WTC11 (cell line): ENCODE results near the gene BET1. TPM values are rescaled to one million over a fixed set of nuclear protein-coding genes. Genes with fewer than 3 reads are reported as not detected.

ENCODE experiments used
- ATAC-seq: fragments of 200-7000 bp; cut with Tn5 transposase; 2 replicates; pipeline ENCODE4 v1.10.0; 2021; ENCODE audit warnings: mild to moderate bottlenecking, moderate library complexity
- CTCF ChIA-PET: fragments of 300-600 bp; sonication (Branson Sonifier 250); formaldehyde crosslinking; loops from one replicate; lab custom pipeline; 2021; ENCODE audit warnings: antibody characterized with exemption; lab: Charles Lee
- POLR2A ChIA-PET: fragments of 350-600 bp; sonication (Branson Sonifier 250); formaldehyde crosslinking; loops from one replicate; lab custom pipeline; 2021; ENCODE audit warnings: antibody characterized with exemption; lab: Charles Lee
- DNase-seq: peaks from one replicate; pipeline ENCODE4 v3.0.0; 2021; ENCODE audit warnings: low spot score
- H3K27ac Mint-ChIP-seq: 2 replicates; pipeline ENCODE4 v1.8.0; 2021; ENCODE audit warnings: mixed read lengths
- H3K27me3 Mint-ChIP-seq: 2 replicates; pipeline ENCODE4 v1.8.0; 2021; ENCODE audit warnings: low read depth, mild to moderate bottlenecking, moderate library complexity, mixed read lengths
- H3K36me3 Mint-ChIP-seq: 2 replicates; pipeline ENCODE4 v1.8.0; 2021; ENCODE audit warnings: mixed read lengths
- H3K4me1 Mint-ChIP-seq: 2 replicates; pipeline ENCODE4 v1.8.0; 2022; ENCODE audit warnings: mixed read lengths
- H3K4me3 Mint-ChIP-seq: 2 replicates; pipeline ENCODE4 v1.8.0; 2021; ENCODE audit warnings: mild to moderate bottlenecking, moderate library complexity, mixed read lengths
- H3K9me3 Mint-ChIP-seq: 2 replicates; pipeline ENCODE4 v1.8.0; 2021; ENCODE audit warnings: mixed read lengths
- CREB1 ChIP-seq: sonication (generic); formaldehyde crosslinking; IDR thresholded peaks from 2 replicates; pipeline ENCODE4 v1.8.0; 2023; ENCODE audit warnings: mild to moderate bottlenecking, missing genetic modification reagents
- ESRRA ChIP-seq: sonication (generic); formaldehyde crosslinking; IDR thresholded peaks from 2 replicates; pipeline ENCODE4 v1.8.1; 2022; ENCODE audit warnings: mild to moderate bottlenecking, missing genetic modification reagents, borderline replicate concordance
- FOXK1 ChIP-seq: sonication (generic); formaldehyde crosslinking; IDR thresholded peaks from 2 replicates; pipeline ENCODE4 v1.8.0; 2022; ENCODE audit warnings: mild to moderate bottlenecking, moderate library complexity, missing genetic modification reagents
- FOXP1 ChIP-seq: sonication (generic); formaldehyde crosslinking; IDR thresholded peaks from 2 replicates; pipeline ENCODE4 v1.8.0; 2022; ENCODE audit warnings: missing genetic modification reagents, mild to moderate bottlenecking, moderate library complexity, borderline replicate concordance
- GRHL2 ChIP-seq: fragments of 250-450 bp; sonication (Bioruptor Pico); IDR thresholded peaks from 2 replicates; pipeline ENCODE4 v1.8.0; 2022; ENCODE audit warnings: mild to moderate bottlenecking, moderate library complexity; ENCODE audit not compliant: insufficient replicate concordance, severe bottlenecking
- JAZF1 ChIP-seq: fragments of 250-450 bp; sonication (Bioruptor Pico); IDR thresholded peaks from 2 replicates; pipeline ENCODE4 v1.9.0; 2021; ENCODE audit warnings: moderate library complexity, mild to moderate bottlenecking, inconsistent platforms
- JUN ChIP-seq: sonication (generic); formaldehyde crosslinking; IDR thresholded peaks from 2 replicates; pipeline ENCODE4 v1.8.0; 2023; ENCODE audit warnings: mild to moderate bottlenecking, missing genetic modification reagents
- NFATC4 ChIP-seq: fragments of 250-450 bp; sonication (Bioruptor Pico); IDR thresholded peaks from 2 replicates; pipeline ENCODE4 v1.9.0; 2021; ENCODE audit warnings: mild to moderate bottlenecking
- PRRX2 ChIP-seq: fragments of 250-450 bp; sonication (Bioruptor Pico); IDR thresholded peaks from 2 replicates; pipeline ENCODE4 v1.8.0; 2021; ENCODE audit warnings: mild to moderate bottlenecking
- SMAD3 ChIP-seq: sonication (generic); formaldehyde crosslinking; IDR thresholded peaks from 2 replicates; pipeline ENCODE4 v1.8.0; 2022; ENCODE audit warnings: missing genetic modification reagents, mild to moderate bottlenecking, borderline replicate concordance
- TEAD1 ChIP-seq: sonication (generic); formaldehyde crosslinking; IDR thresholded peaks from 2 replicates; pipeline ENCODE4 v1.8.0; 2022; ENCODE audit warnings: mild to moderate bottlenecking, missing genetic modification reagents
- ZNF138 ChIP-seq: sonication (generic); formaldehyde crosslinking; conservative IDR thresholded peaks from 2 replicates; pipeline ENCODE4 v1.8.1; 2022; ENCODE audit warnings: mild to moderate bottlenecking, moderate library complexity, missing genetic modification reagents
- ZNF232 ChIP-seq: sonication (generic); formaldehyde crosslinking; IDR thresholded peaks from 2 replicates; pipeline ENCODE4 v1.8.0; 2022; ENCODE audit warnings: mild to moderate bottlenecking, missing genetic modification reagents
- ZNF317 ChIP-seq: sonication (generic); formaldehyde crosslinking; IDR thresholded peaks from 2 replicates; pipeline ENCODE4 v1.8.1; 2023; ENCODE audit warnings: low read depth, mild to moderate bottlenecking, moderate library complexity, missing genetic modification reagents, borderline replicate concordance
- total RNA-seq: library from RNA; stranded (reverse); gene quantifications from 3 replicates; pipeline ENCODE4 v1.2.3, GENCODE V29; 2021
- TF ChIP-seq, protein P1 (sequence below): sonication (generic); formaldehyde crosslinking; IDR thresholded peaks from 2 replicates; pipeline ENCODE4 v1.8.1; 2023; ENCODE audit warnings: mild to moderate bottlenecking, missing genetic modification reagents, moderate library complexity
- TF ChIP-seq, protein P2 (sequence below): fragments of 250-450 bp; sonication (Bioruptor Pico); IDR thresholded peaks from 2 replicates; pipeline ENCODE4 v1.8.0; 2021; ENCODE audit warnings: mild to moderate bottlenecking
- TF ChIP-seq, protein P3 (sequence below): sonication (generic); formaldehyde crosslinking; IDR thresholded peaks from 2 replicates; pipeline ENCODE4 v1.8.1; 2023; ENCODE audit warnings: mild to moderate bottlenecking, missing genetic modification reagents, borderline replicate concordance
- TF ChIP-seq, protein P4 (sequence below): sonication (generic); formaldehyde crosslinking; IDR thresholded peaks from 2 replicates; pipeline ENCODE4 v1.8.1; 2023; ENCODE audit warnings: mild to moderate bottlenecking, missing genetic modification reagents
- TF ChIP-seq, protein P5 (sequence below): sonication (generic); formaldehyde crosslinking; IDR thresholded peaks from 2 replicates; pipeline ENCODE4 v1.8.0; 2022; ENCODE audit warnings: mild to moderate bottlenecking, missing genetic modification reagents
- TF ChIP-seq, protein P6 (sequence below): sonication (generic); formaldehyde crosslinking; IDR thresholded peaks from 2 replicates; pipeline ENCODE4 v1.8.0; 2023; ENCODE audit warnings: mild to moderate bottlenecking, missing genetic modification reagents
- TF ChIP-seq, protein P7 (sequence below): sonication (generic); formaldehyde crosslinking; IDR thresholded peaks from 2 replicates; pipeline ENCODE4 v1.8.1; 2022; ENCODE audit warnings: mild to moderate bottlenecking, missing genetic modification reagents, moderate library complexity, borderline replicate concordance

BET1 gene
- total RNA-seq, 1 experiment from 2014 or later, result 26.7 TPM

DNA sequence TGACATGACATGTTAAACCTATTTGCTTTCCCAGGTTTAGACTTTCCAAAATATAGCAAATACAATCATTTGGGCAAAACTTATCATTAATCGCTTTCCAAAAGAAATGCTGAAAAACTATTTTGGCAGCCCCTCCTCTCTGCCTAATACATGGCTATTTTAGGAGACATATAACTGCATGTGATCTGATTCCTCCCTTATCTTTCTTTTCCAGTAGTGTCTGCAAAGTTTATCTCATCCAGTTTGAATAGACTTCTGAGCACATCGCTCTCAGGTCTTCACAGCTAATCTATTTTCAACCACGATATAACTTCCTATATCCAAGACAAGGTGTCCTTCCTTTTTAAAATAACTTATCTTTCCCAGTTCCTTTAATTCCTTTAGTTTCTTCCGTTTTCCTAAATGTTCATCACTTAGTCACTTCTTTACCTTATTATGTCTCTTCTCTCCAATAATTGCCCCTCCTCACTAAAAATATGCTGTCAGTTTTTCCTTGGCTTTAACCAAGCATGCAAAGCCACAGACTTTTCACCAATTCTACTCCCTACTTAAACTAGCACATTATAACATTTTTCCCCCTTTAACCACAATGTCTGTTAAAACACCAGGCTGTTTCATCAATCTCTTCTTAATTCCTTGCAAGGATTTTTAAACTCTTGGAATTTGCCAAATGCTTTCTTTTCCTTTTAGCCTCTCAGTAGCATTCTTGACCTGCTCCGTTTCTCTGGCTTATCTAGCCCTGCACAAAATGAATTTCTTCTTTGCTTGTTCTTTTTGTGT, 58.2 kb downstream of the BET1 start:
- peaks cover 7% of the 10 kb centered on the region; the same call in 1 of the 2 replicates for H3K4me1 Mint-ChIP-seq
- POLR2A ChIA-PET, result no interaction called here
- no peak overlapping the region for H3K27ac Mint-ChIP-seq
- no peaks in the 10 kb centered on the region for H3K36me3 Mint-ChIP-seq
- CTCF ChIA-PET, result no interaction called here
- no peaks in the 10 kb centered on the region for H3K9me3 Mint-ChIP-seq
- no peak for ATAC-seq
- H3K4me3 Mint-ChIP-seq, result no peak overlapping the region
- TF ChIP-seq ZNF317 (CRISPR knock-in tag) (no peak), SMAD3 (no peak), FOXK1 (CRISPR knock-in tag) (no peak), GRHL2 (CRISPR knock-in tag) (no peak), PRRX2 (no peak), TEAD1 (CRISPR knock-in tag) (no peak), JAZF1 (CRISPR knock-in tag) (no peak)
- TF ChIP-seq, protein P1, sequence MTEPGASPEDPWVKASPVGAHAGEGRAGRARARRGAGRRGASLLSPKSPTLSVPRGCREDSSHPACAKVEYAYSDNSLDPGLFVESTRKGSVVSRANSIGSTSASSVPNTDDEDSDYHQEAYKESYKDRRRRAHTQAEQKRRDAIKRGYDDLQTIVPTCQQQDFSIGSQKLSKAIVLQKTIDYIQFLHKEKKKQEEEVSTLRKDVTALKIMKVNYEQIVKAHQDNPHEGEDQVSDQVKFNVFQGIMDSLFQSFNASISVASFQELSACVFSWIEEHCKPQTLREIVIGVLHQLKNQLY, result no peak
- TF ChIP-seq, protein P2, sequence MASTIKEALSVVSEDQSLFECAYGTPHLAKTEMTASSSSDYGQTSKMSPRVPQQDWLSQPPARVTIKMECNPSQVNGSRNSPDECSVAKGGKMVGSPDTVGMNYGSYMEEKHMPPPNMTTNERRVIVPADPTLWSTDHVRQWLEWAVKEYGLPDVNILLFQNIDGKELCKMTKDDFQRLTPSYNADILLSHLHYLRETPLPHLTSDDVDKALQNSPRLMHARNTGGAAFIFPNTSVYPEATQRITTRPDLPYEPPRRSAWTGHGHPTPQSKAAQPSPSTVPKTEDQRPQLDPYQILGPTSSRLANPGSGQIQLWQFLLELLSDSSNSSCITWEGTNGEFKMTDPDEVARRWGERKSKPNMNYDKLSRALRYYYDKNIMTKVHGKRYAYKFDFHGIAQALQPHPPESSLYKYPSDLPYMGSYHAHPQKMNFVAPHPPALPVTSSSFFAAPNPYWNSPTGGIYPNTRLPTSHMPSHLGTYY (CRISPR knock-in tag), result no peak
- no peaks in the 10 kb centered on the region; the same call in 1 of the 2 replicates for H3K27me3 Mint-ChIP-seq
- no peak for DNase-seq

DNA sequence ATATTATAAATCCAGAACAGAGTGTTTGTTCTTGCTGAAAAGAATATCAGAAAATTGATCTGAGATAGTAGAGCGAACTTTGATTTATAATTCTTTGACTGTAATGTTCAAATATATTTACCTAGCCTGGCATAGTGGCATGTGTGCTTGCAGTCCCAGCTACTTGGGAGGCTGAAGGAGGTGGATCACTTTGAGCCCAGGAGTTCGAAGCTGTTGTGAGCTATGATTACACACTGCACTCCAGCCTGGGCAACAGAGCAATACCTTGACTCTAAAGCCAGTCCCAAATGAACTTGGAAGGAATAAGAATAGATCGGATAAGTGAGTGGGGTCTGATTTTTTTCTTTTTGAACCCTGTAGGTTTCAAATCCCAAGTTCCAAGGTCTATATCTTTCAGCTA, 59.1 kb downstream of the BET1 start:
- Mint-ChIP-seq H3K4me1 (0 out of 2 replicates have a peak, but pooled peaks cover 4% of the 10 kb centered on the region), H3K36me3 (no peaks in the 10 kb centered on the region), H3K27me3 (no peaks in the 10 kb centered on the region; the same call in 1 of the 2 replicates), H3K27ac (no peak overlapping the region), H3K4me3 (no peak overlapping the region), H3K9me3 (no peaks in the 10 kb centered on the region)
- DNase-seq (no peak), ATAC-seq (no peak)
- ChIA-PET CTCF (no interaction called here), POLR2A (no interaction called here)
- TF ChIP-seq, protein P3, sequence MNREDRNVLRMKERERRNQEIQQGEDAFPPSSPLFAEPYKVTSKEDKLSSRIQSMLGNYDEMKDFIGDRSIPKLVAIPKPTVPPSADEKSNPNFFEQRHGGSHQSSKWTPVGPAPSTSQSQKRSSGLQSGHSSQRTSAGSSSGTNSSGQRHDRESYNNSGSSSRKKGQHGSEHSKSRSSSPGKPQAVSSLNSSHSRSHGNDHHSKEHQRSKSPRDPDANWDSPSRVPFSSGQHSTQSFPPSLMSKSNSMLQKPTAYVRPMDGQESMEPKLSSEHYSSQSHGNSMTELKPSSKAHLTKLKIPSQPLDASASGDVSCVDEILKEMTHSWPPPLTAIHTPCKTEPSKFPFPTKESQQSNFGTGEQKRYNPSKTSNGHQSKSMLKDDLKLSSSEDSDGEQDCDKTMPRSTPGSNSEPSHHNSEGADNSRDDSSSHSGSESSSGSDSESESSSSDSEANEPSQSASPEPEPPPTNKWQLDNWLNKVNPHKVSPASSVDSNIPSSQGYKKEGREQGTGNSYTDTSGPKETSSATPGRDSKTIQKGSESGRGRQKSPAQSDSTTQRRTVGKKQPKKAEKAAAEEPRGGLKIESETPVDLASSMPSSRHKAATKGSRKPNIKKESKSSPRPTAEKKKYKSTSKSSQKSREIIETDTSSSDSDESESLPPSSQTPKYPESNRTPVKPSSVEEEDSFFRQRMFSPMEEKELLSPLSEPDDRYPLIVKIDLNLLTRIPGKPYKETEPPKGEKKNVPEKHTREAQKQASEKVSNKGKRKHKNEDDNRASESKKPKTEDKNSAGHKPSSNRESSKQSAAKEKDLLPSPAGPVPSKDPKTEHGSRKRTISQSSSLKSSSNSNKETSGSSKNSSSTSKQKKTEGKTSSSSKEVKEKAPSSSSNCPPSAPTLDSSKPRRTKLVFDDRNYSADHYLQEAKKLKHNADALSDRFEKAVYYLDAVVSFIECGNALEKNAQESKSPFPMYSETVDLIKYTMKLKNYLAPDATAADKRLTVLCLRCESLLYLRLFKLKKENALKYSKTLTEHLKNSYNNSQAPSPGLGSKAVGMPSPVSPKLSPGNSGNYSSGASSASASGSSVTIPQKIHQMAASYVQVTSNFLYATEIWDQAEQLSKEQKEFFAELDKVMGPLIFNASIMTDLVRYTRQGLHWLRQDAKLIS, result no peak
- TF ChIP-seq ZNF232 (CRISPR knock-in tag), result no peak
- TF ChIP-seq CREB1 (CRISPR knock-in tag), result no peak
- TF ChIP-seq ZNF138 (CRISPR knock-in tag), result no peak
- TF ChIP-seq, protein P4, sequence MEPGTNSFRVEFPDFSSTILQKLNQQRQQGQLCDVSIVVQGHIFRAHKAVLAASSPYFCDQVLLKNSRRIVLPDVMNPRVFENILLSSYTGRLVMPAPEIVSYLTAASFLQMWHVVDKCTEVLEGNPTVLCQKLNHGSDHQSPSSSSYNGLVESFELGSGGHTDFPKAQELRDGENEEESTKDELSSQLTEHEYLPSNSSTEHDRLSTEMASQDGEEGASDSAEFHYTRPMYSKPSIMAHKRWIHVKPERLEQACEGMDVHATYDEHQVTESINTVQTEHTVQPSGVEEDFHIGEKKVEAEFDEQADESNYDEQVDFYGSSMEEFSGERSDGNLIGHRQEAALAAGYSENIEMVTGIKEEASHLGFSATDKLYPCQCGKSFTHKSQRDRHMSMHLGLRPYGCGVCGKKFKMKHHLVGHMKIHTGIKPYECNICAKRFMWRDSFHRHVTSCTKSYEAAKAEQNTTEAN (CRISPR knock-in tag), result no peak
- TF ChIP-seq, protein P5, sequence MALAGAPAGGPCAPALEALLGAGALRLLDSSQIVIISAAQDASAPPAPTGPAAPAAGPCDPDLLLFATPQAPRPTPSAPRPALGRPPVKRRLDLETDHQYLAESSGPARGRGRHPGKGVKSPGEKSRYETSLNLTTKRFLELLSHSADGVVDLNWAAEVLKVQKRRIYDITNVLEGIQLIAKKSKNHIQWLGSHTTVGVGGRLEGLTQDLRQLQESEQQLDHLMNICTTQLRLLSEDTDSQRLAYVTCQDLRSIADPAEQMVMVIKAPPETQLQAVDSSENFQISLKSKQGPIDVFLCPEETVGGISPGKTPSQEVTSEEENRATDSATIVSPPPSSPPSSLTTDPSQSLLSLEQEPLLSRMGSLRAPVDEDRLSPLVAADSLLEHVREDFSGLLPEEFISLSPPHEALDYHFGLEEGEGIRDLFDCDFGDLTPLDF (CRISPR knock-in tag), result no peak
- no peak for TF ChIP-seq NFATC4 (CRISPR knock-in tag)
- TF ChIP-seq, protein P6, sequence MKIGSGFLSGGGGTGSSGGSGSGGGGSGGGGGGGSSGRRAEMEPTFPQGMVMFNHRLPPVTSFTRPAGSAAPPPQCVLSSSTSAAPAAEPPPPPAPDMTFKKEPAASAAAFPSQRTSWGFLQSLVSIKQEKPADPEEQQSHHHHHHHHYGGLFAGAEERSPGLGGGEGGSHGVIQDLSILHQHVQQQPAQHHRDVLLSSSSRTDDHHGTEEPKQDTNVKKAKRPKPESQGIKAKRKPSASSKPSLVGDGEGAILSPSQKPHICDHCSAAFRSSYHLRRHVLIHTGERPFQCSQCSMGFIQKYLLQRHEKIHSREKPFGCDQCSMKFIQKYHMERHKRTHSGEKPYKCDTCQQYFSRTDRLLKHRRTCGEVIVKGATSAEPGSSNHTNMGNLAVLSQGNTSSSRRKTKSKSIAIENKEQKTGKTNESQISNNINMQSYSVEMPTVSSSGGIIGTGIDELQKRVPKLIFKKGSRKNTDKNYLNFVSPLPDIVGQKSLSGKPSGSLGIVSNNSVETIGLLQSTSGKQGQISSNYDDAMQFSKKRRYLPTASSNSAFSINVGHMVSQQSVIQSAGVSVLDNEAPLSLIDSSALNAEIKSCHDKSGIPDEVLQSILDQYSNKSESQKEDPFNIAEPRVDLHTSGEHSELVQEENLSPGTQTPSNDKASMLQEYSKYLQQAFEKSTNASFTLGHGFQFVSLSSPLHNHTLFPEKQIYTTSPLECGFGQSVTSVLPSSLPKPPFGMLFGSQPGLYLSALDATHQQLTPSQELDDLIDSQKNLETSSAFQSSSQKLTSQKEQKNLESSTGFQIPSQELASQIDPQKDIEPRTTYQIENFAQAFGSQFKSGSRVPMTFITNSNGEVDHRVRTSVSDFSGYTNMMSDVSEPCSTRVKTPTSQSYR, result no peak
- TF ChIP-seq FOXP1, result no peak
- no peak for TF ChIP-seq JUN (CRISPR knock-in tag)
- TF ChIP-seq ESRRA (CRISPR knock-in tag), result no peak
- TF ChIP-seq, protein P7, sequence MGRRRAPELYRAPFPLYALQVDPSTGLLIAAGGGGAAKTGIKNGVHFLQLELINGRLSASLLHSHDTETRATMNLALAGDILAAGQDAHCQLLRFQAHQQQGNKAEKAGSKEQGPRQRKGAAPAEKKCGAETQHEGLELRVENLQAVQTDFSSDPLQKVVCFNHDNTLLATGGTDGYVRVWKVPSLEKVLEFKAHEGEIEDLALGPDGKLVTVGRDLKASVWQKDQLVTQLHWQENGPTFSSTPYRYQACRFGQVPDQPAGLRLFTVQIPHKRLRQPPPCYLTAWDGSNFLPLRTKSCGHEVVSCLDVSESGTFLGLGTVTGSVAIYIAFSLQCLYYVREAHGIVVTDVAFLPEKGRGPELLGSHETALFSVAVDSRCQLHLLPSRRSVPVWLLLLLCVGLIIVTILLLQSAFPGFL (CRISPR knock-in tag), result no peak
